Measurements from ENCODE around the gene DERL3.
"Not testable (repeated sequence)": the region's sequence is repeated elsewhere in the genome, so short reads cannot be mapped to it uniquely, and the experiment has no call there.

Gene DERL3

DNA sequence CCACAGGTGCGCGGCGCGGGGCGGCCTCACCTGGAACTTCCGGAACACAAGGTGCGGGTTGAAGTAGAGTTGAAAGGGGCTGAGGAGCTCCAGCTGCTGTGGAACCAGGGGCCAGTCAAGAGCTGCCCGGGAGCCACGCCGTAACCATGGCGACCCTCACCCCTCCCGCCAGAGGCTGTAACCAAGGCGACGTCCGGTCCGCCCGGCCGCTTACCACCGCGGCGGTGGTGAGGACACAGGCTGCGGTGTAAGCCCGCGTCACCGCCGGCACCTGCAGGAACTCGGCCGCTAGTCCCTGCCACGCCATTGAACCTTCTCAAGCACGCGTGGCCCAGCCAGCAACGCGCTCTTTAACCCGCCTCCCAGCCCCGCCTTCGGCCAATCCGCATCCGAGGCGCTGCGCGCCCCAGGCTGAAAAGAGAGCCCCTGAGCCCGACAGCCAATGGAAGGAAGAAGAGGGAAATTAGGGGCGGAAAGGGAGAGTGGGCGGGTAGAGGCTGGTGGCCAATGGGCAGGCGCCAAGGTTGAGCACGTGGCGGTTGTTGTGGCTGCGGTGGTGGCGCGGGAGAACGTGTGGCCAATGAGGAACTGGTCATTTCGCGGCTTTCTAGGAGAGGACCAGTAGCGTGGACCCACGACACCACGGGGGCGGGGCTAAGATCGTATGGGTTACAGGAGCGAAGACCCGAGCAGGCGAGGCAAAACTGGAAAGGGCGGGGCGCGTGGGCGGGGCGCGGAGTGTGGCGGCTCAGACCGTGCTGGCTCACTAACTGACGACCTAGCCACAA, at the start of gene DERL3:
DERL3 (minus strand) TSS at position 326 of the 788 bp plus-strand sequence; CDS start at position 307, 19 bp downstream.
- DNase-seq, result peak; percentile 97

DNA sequence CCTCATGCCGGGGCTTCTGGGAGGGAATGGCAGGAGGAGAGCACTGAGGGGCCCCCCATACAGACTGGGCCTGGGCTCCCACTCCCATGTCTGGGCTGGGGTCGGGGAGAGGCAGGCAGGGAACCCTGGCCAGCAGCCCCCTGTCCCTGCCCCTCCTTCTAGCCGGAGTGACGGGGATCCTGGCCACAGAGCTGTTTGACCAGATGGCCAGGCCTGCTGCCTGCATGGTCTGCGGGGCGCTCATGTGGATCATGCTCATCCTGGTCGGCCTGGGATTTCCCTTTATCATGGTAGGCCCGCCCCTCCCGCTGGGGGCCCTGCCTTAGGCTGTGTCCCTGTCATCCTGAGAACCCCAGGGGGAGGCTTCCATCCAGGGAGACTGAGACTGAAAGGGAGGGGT, 45.3 kb upstream of the DERL3 start:
- DNase-seq, result no peak

DNA sequence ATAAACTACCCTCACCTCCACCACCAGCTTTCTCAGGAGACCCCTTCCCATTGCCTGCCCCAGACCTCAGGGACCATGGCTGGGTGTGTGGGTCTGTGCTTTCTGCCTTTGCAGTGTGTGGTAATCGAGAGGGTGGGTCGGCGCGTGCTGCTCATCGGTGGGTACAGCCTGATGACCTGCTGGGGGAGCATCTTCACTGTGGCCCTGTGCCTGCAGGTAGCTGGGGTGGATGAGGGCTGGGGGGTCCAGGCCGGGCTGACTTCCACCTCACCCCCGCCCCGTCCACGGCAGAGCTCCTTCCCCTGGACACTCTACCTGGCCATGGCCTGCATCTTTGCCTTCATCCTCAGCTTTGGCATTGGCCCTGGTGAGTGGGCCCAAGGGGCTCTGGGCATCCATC, 44.9 kb upstream of the DERL3 start:
- DNase-seq, result no peak

DNA sequence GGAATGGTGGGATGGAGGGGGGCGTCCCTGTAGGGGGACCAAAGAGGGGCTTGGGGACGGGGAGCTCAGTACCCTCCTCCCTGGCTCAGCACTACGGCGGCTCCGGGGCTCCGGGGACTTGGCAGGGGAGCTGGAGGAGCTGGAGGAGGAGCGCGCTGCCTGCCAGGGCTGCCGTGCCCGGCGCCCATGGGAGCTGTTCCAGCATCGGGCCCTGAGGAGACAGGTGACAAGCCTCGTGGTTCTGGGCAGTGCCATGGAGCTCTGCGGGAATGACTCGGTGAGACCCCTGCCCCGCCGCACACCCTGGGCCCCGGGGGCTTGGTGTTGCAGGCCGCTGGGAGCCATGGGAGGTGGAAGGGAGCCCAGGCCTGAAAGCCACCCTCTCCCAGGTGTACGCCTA, 43.6 kb upstream of the DERL3 start:
- DNase-seq, result no peak

DNA sequence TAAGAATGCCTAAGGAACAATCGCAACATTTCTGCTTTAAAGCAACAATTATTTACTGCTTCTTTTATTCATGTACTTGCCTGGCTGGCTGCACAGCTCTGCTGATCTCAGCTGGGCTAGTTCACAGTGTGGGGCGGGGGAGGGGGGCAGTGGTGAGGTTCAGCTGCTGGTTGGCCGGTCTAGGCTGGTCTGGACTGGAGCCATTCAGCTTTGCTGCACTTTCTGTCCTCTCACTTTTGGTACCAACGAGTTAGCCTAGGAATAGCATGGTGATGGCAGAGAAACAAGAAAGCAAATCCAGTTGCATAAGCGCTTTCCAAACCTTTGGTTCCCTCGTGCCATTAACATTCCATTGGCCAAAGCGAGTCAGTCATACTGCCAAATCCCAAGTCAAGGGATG, 39.4 kb upstream of the DERL3 start:
- DNase-seq, result no peak

- no peak for DNase-seq
These were observed 38.8 kb upstream of the DERL3 start for GRCh38 chr22:23877566-23877965.

GRCh38 chr22:23875801-23876200, 37.0 kb upstream of the DERL3 start:
- DNase-seq, result no peak

DNA sequence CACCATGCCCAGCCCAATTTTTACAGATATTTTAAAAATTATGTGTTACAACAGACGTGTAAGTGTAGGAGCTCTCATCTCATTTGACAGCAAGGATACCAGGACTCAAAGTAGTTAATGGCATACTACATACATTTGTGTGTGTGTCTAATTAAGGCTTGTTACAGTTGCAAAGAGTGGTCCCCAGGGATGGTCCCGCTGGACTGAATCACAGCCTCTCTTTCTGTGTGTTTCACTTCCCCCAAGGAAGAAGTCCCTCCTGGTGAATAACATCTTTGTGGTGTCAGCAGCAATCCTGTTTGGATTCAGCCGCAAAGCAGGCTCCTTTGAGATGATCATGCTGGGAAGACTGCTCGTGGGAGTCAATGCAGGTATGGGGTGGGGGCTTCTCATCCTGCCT, 36.1 kb upstream of the DERL3 start:
- no peak for DNase-seq

DNA sequence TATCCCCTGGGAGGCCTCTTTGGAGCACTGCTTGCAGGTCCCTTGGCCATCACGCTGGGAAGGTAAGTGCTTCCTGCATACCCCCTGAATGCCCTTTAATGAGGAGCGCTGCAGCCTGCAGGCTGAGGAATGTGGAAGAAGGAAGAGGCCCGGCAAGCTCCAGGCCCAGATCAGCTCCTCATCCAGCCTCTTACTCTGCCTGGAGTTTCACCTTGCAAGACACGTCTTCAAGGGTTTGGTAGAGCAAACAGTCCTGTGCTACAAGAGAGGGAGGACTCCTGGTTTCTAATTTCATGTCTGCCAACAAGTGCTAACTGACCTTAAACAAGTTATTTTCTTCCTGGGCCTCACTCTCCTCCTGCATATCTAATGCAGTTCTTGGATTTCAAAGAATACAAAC, 29.8 kb upstream of the DERL3 start:
- DNase-seq, result no peak

GRCh38 chr22:23864499-23865154, 25.8 kb upstream of the DERL3 start:
- not testable (repeated sequence) for DNase-seq

GRCh38 chr22:23862103-23862502, 23.3 kb upstream of the DERL3 start:
- DNase-seq, result peak; percentile 34

GRCh38 chr22:23860187-23860586, 21.4 kb upstream of the DERL3 start:
- not testable (repeated sequence) for DNase-seq

DNA sequence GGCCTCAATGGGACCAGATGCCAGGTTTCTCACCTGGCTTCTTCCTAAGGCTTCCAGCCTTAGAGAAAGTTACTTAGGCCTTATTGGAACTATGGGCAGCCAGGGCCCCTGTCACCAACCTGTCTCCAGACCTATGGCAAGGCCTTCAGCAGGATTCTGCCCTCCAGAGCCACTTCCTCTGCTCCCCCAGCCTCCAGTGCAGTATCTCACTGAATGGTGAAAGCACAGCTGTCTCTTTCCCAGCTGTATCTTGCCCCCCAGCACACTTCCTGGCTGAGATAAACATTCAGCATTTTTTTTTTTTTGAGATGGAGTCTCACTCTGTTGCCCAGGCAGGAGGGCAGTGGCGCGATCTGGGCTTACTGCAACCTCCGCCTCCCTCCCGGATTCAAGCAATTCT, 20.4 kb upstream of the DERL3 start:
- no peak for DNase-seq

GRCh38 chr22:23858484-23858815, 19.6 kb upstream of the DERL3 start:
- DNase-seq, result no peak

DNA sequence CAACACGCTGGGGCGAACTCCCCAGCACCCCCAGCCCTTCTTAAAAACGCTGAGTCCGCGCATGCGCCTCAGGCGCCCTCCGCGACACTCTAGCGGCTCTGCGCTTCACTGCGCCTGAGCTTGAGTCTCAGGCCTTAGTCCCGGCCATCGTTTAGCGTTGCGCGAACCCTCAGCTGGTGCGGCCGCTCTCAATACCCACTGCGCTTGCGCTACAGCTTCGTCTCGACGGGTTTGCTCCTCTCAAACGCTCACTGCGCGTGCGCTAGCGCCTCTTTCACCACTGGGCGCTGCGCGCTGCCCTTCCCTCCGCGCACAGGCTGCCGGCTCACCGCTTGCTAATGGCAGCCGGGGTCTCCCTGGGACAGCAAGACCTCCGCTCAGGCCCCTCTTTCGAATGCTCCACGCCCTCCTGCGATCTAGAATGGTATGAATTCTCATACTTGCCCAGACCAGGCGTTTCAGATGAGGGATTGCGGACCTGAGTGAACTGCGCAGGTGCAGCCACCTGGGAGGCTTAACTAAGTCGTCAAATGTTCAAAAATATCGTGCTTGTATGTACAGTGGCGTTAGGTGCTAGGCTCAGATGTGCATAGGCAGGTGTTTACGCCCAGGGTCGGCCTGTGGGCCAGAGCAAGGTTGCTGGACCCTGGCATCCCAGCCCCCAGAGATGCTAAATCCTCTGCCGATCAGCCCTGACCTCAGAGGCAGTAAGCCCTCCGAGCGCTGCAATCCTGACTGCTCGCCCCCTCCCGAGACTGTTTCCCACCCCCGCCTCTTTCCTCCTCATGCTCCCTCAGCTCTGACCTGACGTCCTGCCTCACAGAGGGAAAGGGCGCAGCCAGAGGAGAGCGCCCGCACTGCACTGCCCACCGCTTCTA, 19.0 kb upstream of the DERL3 start, which contains the start of gene SLC2A11:
SLC2A11 (plus strand) TSS at position 270 of the 878 bp plus-strand sequence; CDS start at position 395, 125 bp downstream.
- peak; percentile 98 for DNase-seq

DNA sequence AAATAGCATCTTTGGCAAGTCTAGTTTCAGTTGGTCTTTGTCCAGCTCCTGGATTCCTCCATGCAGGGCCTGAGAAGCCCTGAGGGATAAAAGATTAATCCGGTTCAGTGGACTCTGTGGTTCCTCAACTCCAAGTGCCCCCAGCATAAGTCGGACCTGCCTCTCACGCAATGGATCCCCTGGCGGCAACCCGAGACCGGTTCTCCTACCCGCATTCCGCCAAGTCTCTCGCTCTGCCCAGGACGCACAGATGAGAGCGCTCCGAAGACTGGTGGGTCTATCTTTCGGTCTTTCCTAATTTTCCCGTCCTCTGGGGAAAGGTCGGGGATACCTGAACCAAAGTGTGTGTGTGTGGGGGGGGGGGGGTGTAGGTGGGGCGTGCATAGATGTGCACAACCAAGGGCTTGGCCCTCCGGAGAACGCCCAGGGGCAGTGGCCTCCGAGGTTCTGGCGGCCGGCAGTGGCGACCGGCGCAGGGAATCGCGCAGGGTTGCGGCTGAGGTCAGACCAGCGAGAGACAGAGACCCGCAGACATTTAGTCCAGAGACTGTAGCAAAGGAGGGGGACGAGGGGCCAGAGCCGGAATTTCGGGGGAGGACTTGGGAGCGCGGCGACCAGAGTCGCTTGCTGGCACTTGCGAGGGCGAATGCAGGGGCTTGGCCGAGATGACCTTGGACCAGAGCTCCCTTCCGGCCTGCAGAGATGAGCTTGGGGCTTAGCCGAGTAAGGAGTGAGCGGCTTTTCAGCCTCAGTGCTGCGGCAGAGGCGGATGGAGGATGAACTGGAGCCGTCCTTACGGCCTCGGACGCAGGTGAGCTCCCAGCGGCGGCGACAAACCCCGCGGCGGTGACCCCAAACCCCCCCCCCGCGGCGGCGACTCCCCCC, 18.2 kb upstream of the DERL3 start:
- DNase-seq, result peak; percentile 56

- no peak for DNase-seq
These were observed 11.4 kb upstream of the DERL3 start for GRCh38 chr22:23850136-23850611.

GRCh38 chr22:23849009-23850006, 10.5 kb upstream of the DERL3 start:
- DNase-seq, result peak; percentile 88

- DNase-seq, result peak; percentile 40
These were observed 9.4 kb upstream of the DERL3 start for GRCh38 chr22:23847991-23848864.
